ENCODE measurements around the gene MAPK8IP1.

Gene MAPK8IP1

DNA sequence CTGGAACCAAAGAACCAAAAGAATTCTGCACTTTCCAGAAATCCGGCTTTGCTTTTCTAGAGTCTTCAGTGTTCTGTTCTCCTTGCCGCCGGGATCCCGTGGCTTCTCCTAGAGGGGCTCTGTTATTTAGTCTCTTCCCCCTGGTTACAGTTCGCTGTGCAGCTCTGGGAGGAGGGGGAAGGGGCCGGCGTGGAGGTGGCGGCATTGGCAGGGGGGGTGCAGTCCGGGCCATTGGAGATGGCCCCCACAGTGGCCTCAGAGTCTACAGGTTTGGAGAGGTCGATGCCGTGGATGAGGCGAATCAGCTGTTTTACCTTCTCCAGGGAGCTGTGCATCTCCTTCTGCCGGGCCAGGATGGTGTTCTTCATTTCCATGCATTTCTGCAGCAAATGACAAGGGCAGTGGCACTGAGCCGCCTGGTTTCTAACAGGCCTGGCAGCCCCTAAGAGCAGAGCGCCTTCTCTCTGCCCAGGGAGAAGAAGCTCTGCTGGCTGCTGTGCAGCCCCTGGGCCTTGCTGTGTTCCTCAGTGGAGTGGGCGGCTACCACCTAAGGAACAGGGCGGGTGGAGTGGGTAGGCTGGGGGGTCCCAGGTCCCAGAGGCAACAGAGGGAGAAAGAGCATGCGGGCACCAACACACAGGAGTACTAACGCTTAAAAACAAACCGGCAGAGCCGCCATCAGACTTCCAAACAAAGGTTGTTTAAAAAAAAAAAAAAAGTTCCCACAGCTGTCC is 48.6 kb downstream of the MAPK8IP1 start:
- H3K9me3 ChIP-seq (ENCODE audit: severe bottlenecking), result no peaks in the 10 kb centered on the region
- H3K4me1 ChIP-seq (ENCODE audit: insufficient read depth, poor library complexity, severe bottlenecking), result peaks cover 43% of the 10 kb centered on the region
- 0 out of 2 replicates have a peak, but pooled peaks cover 11% of the 10 kb centered on the region for H3K36me3 ChIP-seq (ENCODE audit: low read depth)
- TF ChIP-seq, protein P1, sequence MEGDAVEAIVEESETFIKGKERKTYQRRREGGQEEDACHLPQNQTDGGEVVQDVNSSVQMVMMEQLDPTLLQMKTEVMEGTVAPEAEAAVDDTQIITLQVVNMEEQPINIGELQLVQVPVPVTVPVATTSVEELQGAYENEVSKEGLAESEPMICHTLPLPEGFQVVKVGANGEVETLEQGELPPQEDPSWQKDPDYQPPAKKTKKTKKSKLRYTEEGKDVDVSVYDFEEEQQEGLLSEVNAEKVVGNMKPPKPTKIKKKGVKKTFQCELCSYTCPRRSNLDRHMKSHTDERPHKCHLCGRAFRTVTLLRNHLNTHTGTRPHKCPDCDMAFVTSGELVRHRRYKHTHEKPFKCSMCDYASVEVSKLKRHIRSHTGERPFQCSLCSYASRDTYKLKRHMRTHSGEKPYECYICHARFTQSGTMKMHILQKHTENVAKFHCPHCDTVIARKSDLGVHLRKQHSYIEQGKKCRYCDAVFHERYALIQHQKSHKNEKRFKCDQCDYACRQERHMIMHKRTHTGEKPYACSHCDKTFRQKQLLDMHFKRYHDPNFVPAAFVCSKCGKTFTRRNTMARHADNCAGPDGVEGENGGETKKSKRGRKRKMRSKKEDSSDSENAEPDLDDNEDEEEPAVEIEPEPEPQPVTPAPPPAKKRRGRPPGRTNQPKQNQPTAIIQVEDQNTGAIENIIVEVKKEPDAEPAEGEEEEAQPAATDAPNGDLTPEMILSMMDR (IDR thresholded peaks at IDR 0.05; ENCODE audit: poor library complexity, severe bottlenecking), result no peak
- H3K27ac ChIP-seq (ENCODE audit: poor library complexity, severe bottlenecking), result peak overlapping the region; percentile 95
- no peak overlapping the region for H3K4me3 ChIP-seq (ENCODE audit: severe bottlenecking)
- ATAC-seq (ENCODE audit: low read depth) (no peak), DNase-seq (ENCODE audit: low spot score) (no peak)
- no peaks in the 10 kb centered on the region for H3K27me3 ChIP-seq (ENCODE audit: insufficient read depth, poor library complexity, severe bottlenecking)

DNA sequence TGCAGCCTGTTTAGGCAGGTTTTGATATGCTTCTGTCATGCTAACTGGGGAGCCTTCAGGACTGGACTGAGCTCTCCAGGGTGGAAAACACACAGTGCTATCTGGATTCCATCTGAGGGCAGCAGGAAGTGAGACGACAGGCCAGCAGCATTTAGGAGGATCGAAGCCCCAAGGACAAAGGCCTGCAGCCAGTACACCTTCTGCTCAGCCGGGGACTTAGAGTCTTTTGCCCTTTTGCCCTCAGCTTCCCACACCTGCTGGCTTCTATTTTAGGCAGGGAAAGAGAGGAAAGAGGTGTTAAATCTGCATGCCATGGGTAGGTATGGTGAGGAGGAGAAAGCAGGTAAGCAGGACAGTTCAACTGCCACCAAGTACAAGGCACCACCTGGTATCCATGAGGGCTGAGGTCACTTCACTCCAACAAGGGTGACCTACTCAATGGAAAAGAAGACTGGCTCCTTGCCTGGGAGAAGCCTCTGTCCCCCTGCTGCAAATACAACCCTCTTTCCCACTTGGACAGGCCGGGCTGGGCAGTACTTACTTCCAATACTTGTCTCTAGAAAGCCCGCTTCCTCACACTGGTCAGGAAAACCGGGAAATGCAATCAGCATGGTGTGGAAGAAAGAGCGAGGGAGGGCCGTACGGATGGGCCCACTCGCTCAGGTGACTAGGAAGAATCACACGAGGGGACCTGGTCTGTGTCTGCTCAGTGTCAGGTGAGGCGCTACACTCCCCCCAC is 49.3 kb downstream of the MAPK8IP1 start:
- H3K4me3 ChIP-seq (ENCODE audit: severe bottlenecking), result no peak overlapping the region
- TF ChIP-seq, protein P1 (IDR thresholded peaks at IDR 0.05; ENCODE audit: poor library complexity, severe bottlenecking), result no peak
- H3K36me3 ChIP-seq (ENCODE audit: low read depth), result 0 out of 2 replicates have a peak, but pooled peaks cover 11% of the 10 kb centered on the region
- DNase-seq (ENCODE audit: low spot score), result no peak
- peak overlapping the region; percentile 95 for H3K27ac ChIP-seq (ENCODE audit: poor library complexity, severe bottlenecking)
- H3K27me3 ChIP-seq (ENCODE audit: insufficient read depth, poor library complexity, severe bottlenecking), result no peaks in the 10 kb centered on the region
- no peak for ATAC-seq (ENCODE audit: low read depth)
- H3K4me1 ChIP-seq (ENCODE audit: insufficient read depth, poor library complexity, severe bottlenecking), result peaks cover 36% of the 10 kb centered on the region
- H3K9me3 ChIP-seq (ENCODE audit: severe bottlenecking), result no peaks in the 10 kb centered on the region

DNA sequence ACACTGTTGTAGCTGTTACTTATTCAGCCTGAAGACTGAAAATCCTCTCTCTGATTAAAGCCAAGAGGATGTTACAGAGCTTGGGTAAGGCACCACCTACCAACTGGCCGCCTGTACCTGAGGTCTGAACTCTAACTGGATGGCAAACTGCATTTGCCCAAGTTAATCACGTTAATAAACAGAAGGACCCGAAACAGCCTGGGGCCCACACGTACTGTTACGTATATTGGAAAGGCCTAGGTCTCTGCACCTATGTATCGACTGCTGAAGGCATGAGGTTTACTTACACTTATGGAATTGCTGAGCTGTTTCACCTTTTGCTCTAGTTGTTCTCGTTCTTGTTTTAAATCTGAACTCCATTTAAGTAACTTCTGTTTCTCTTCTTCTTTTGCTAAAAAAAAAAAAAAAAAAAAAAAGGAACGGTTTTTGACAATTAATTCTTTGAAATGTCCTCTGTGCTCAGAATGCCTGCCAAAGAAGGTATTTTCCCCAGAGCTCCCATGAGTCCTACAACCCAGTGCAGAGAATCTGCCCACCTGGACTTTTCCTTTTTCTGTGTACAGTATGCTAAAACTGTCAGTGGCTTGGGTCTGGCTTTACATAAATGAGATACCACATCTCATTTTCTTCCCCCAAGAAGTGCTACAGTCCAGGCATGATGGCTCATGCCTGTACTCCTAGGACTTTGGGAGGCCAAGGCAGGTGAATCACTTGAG is 50.1 kb downstream of the MAPK8IP1 start:
- Histone ChIP-seq H3K27ac (ENCODE audit: poor library complexity, severe bottlenecking) (no peak overlapping the region), H3K4me1 (ENCODE audit: insufficient read depth, poor library complexity, severe bottlenecking) (peaks cover 28% of the 10 kb centered on the region), H3K9me3 (ENCODE audit: severe bottlenecking) (no peaks in the 10 kb centered on the region), H3K4me3 (ENCODE audit: severe bottlenecking) (no peak overlapping the region), H3K27me3 (ENCODE audit: insufficient read depth, poor library complexity, severe bottlenecking) (no peaks in the 10 kb centered on the region), H3K36me3 (ENCODE audit: low read depth) (0 out of 2 replicates have a peak, but pooled peaks cover 11% of the 10 kb centered on the region)
- no peak for DNase-seq (ENCODE audit: low spot score)
- TF ChIP-seq, protein P1 (IDR thresholded peaks at IDR 0.05; ENCODE audit: poor library complexity, severe bottlenecking), result no peak
- ATAC-seq (ENCODE audit: low read depth), result no peak

DNA sequence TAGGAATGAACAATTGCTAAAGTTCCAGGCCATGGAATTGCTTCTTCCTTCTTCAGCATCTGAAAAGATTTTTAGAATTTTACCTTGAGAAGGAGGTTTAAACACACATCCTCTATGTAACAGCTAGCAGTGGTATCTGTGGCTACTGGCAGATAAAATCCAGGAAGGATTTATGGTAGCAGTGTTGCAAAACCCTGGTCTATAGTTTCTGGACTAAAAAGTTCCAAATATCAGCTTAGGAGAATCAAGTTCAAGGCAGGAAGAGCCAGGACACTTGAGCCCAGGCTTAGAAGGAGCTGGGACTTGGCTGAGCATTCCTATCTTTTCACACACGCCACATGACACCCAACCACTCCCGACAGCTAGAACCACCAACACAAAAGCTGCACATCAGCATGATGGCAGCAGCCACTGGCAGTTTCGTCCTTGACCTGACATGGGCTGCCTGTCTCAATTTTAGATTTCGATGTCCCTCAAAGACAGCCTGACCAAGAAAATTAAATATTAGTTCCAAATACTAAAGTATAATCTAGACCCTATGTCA is 51.1 kb downstream of the MAPK8IP1 start:
- Histone ChIP-seq H3K36me3 (ENCODE audit: low read depth) (0 out of 2 replicates have a peak, but pooled peaks cover 11% of the 10 kb centered on the region), H3K4me1 (ENCODE audit: insufficient read depth, poor library complexity, severe bottlenecking) (peaks cover 17% of the 10 kb centered on the region), H3K27ac (ENCODE audit: poor library complexity, severe bottlenecking) (no peak overlapping the region), H3K27me3 (ENCODE audit: insufficient read depth, poor library complexity, severe bottlenecking) (no peaks in the 10 kb centered on the region), H3K4me3 (ENCODE audit: severe bottlenecking) (no peak overlapping the region), H3K9me3 (ENCODE audit: severe bottlenecking) (no peaks in the 10 kb centered on the region)
- TF ChIP-seq, protein P1 (IDR thresholded peaks at IDR 0.05; ENCODE audit: poor library complexity, severe bottlenecking), result no peak
- ATAC-seq (ENCODE audit: low read depth) (no peak), DNase-seq (ENCODE audit: low spot score) (no peak)
